ENCODE data around the gene CHFR. TPM values are rescaled to one million over a fixed set of nuclear protein-coding genes. Genes with fewer than 3 reads are reported as not detected.

The CHFR gene
- total and polyA plus RNA-seq, 2 donors (not counting 3 experiments of a cell fraction or from before 2014, with no cell fraction given), result 45.4 to 66.5 TPM

DNA sequence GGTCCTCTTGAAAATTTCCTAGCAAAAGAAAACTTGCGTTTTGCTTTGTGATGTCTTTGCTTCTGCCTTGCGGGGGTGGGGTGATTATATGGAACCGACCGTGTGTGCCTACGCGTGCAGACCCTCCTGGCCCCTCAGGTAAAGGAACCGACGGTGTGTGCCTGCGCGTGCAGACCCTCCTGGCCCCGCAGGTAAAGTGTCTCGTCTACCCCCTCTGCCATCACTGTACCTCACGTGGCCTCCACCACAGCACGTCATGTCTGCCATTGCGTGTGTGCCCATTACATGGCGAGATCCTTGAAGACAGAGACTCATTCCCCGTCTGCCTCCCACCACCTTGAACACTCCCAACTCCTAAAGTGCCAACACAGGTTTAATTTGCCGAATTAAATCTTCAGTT lies 62.3 kb downstream of the CHFR start:
- dilution Hi-C loops (cut with MboI; ENCODE audit: extremely low pct_ligation_motif_present, low sequenced_read_pairs) (no loop called here), intact Hi-C loops (cut with micrococcal nuclease) (no loop called here)
- Histone ChIP-seq H3K27ac (ENCODE audit: insufficient read depth, low read depth, low read length) (no peak overlapping the region), H3K9me3 (replicated peaks; ENCODE audit: control insufficient read depth, insufficient read depth, low read length) (no peaks in the 10 kb centered on the region), H3K9me1 (replicated peaks; ENCODE audit: control insufficient read depth, extremely low read depth, insufficient read depth, low read length) (no peaks in the 10 kb centered on the region), H3K9ac (replicated peaks; ENCODE audit: extremely low read depth, insufficient read depth, low read length) (no peak overlapping the region), H3K4me2 (ENCODE audit: insufficient read depth, low read length) (no peak overlapping the region), H3K4me1 (ENCODE audit: control insufficient read depth, extremely low read depth, insufficient read depth, low read length) (peaks cover 9% of the 10 kb centered on the region), H3K79me2 (ENCODE audit: control insufficient read depth, insufficient read depth, low read length) (peaks cover 62% of the 10 kb centered on the region), H4K20me1 (replicated peaks; ENCODE audit: control insufficient read depth, extremely low read depth, insufficient read depth, low read length) (peaks cover 2% of the 10 kb centered on the region), H3K27me3 (ENCODE audit: control insufficient read depth in 2 of 2, insufficient read depth in 2 of 2, low read length in 2 of 2) (no peaks in the 10 kb centered on the region), H3K4me3 (replicated peaks in 1 of 3; ENCODE audit: insufficient read depth in 1 of 3, low read depth in 1 of 3, low read length in 3 of 3) (no peak overlapping the region), H3K36me3 (ENCODE audit: control insufficient read depth in 2 of 2, extremely low read depth in 1 of 2, insufficient read depth in 2 of 2, low read length in 2 of 2) (peaks cover 6 to 28% of the 10 kb centered on the region in 2 experiments), H2AFZ (ENCODE audit: low read depth, low read length) (no peak overlapping the region)
- CTCF ChIA-PET, result no interaction called here
- no peak for TF ChIP-seq EZH2 (IDR thresholded peaks at IDR 0.05; ENCODE audit: borderline replicate concordance, low read depth, low read length, severe bottlenecking)
- no peak for TF ChIP-seq JUN (IDR thresholded peaks at IDR 0.05; ENCODE audit: borderline replicate concordance, insufficient read depth, insufficient read length, low read depth)
- no peak for TF ChIP-seq POLR2A (IDR thresholded peaks at IDR 0.05; ENCODE audit: low read depth, low read length)
- no peak for TF ChIP-seq MYC (IDR thresholded peaks at IDR 0.05; ENCODE audit: low read depth, low read length)
- TF ChIP-seq GATA2 (IDR thresholded peaks at IDR 0.05; ENCODE audit: insufficient read depth, insufficient read length, low read depth, low read length), result no peak
- POLR2A ChIA-PET, result no interaction called here
- DNase-seq (ENCODE audit: low read depth, low spot score) (no peak), FAIRE-seq (no peak)
- no TSS peak for BruUV-seq (replicated peaks)

- Histone ChIP-seq H2AFZ (ENCODE audit: low read depth, low read length) (no peak overlapping the region), H4K20me1 (replicated peaks; ENCODE audit: control insufficient read depth, extremely low read depth, insufficient read depth, low read length) (peaks cover 2% of the 10 kb centered on the region), H3K27me3 (ENCODE audit: control insufficient read depth in 2 of 2, insufficient read depth in 2 of 2, low read length in 2 of 2) (no peaks in the 10 kb centered on the region), H3K4me2 (ENCODE audit: insufficient read depth, low read length) (no peak overlapping the region), H3K79me2 (ENCODE audit: control insufficient read depth, insufficient read depth, low read length) (peaks cover 63% of the 10 kb centered on the region), H3K9me1 (replicated peaks; ENCODE audit: control insufficient read depth, extremely low read depth, insufficient read depth, low read length) (no peaks in the 10 kb centered on the region), H3K4me1 (ENCODE audit: control insufficient read depth, extremely low read depth, insufficient read depth, low read length) (peaks cover 9% of the 10 kb centered on the region), H3K27ac (ENCODE audit: insufficient read depth, low read depth, low read length) (no peak overlapping the region), H3K4me3 (replicated peaks in 1 of 3; ENCODE audit: insufficient read depth in 1 of 3, low read depth in 1 of 3, low read length in 3 of 3) (no peak overlapping the region), H3K9me3 (replicated peaks; ENCODE audit: control insufficient read depth, insufficient read depth, low read length) (no peaks in the 10 kb centered on the region), H3K9ac (replicated peaks; ENCODE audit: extremely low read depth, insufficient read depth, low read length) (no peak overlapping the region), H3K36me3 (ENCODE audit: control insufficient read depth in 2 of 2, extremely low read depth in 1 of 2, insufficient read depth in 2 of 2, low read length in 2 of 2) (peaks cover 6 to 32% of the 10 kb centered on the region in 2 experiments)
- TF ChIP-seq GATA2 (IDR thresholded peaks at IDR 0.05; ENCODE audit: insufficient read depth, insufficient read length, low read depth, low read length), result no peak
- no peak for TF ChIP-seq MYC (IDR thresholded peaks at IDR 0.05; ENCODE audit: low read depth, low read length)
- TF ChIP-seq POLR2A (IDR thresholded peaks at IDR 0.05; ENCODE audit: low read depth, low read length), result no peak
- TF ChIP-seq JUN (IDR thresholded peaks at IDR 0.05; ENCODE audit: borderline replicate concordance, insufficient read depth, insufficient read length, low read depth), result no peak
- TF ChIP-seq, protein P1, sequence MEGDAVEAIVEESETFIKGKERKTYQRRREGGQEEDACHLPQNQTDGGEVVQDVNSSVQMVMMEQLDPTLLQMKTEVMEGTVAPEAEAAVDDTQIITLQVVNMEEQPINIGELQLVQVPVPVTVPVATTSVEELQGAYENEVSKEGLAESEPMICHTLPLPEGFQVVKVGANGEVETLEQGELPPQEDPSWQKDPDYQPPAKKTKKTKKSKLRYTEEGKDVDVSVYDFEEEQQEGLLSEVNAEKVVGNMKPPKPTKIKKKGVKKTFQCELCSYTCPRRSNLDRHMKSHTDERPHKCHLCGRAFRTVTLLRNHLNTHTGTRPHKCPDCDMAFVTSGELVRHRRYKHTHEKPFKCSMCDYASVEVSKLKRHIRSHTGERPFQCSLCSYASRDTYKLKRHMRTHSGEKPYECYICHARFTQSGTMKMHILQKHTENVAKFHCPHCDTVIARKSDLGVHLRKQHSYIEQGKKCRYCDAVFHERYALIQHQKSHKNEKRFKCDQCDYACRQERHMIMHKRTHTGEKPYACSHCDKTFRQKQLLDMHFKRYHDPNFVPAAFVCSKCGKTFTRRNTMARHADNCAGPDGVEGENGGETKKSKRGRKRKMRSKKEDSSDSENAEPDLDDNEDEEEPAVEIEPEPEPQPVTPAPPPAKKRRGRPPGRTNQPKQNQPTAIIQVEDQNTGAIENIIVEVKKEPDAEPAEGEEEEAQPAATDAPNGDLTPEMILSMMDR (IDR thresholded peaks at IDR 0.05; ENCODE audit: extremely low read depth in 1 of 2, insufficient read depth in 1 of 2, low read depth in 1 of 2, low read length in 2 of 2), result no peak
- TF ChIP-seq POLR2AphosphoS5 (IDR thresholded peaks at IDR 0.05; ENCODE audit: insufficient read depth, low read depth, low read length), result no peak
- TF ChIP-seq MAX (IDR thresholded peaks at IDR 0.05; ENCODE audit: insufficient read depth, insufficient read length), result no peak
- no peak for TF ChIP-seq EZH2 (IDR thresholded peaks at IDR 0.05; ENCODE audit: borderline replicate concordance, low read depth, low read length, severe bottlenecking)
- no peak for TF ChIP-seq FOS (IDR thresholded peaks at IDR 0.05; ENCODE audit: borderline replicate concordance, insufficient read depth, low read length)
- BruUV-seq (replicated peaks), result no TSS peak
- POLR2A ChIA-PET, result no interaction called here
- DNase-seq (ENCODE audit: low read depth, low spot score) (no peak), FAIRE-seq (no peak)
- CTCF ChIA-PET, result no interaction called here
- intact Hi-C loops (cut with micrococcal nuclease) (no loop called here), dilution Hi-C loops (cut with MboI; ENCODE audit: extremely low pct_ligation_motif_present, low sequenced_read_pairs) (no loop called here)
Observed at GRCh38 chr12:132824053-132824452, 63.4 kb downstream of the CHFR start.
